ENCODE results near the gene STUM.
"Not testable (repeated sequence)": the region's sequence is repeated elsewhere in the genome, so short reads cannot be mapped to it uniquely, and the experiment has no call there.

STUM gene

GRCh38 chr1:226548256-226549093 lies at the start of gene STUM:
Gene STUM (plus strand): TSS chr1:226548764. CDS start chr1:226548905, 141 bp downstream.
- DNase-seq (ENCODE audit: low read depth), result no peak

- DNase-seq (ENCODE audit: low read depth), result not testable (repeated sequence)
Observed at GRCh38 chr1:226499699-226500098, 48.9 kb upstream of the STUM start.

- no peak for DNase-seq (ENCODE audit: low read depth)
Observed at GRCh38 chr1:226506021-226506420, 42.5 kb upstream of the STUM start.

- no peak for DNase-seq (ENCODE audit: low read depth)
Observed at GRCh38 chr1:226506921-226507320, 41.6 kb upstream of the STUM start.

- no peak for DNase-seq (ENCODE audit: low read depth)
Observed at GRCh38 chr1:226510453-226510852, 38.1 kb upstream of the STUM start.

GRCh38 chr1:226511296-226511695 lies 37.3 kb upstream of the STUM start:
- DNase-seq (ENCODE audit: low read depth), result no peak

GRCh38 chr1:226512076-226512728 lies 36.4 kb upstream of the STUM start:
- DNase-seq (ENCODE audit: low read depth), result no peak

GRCh38 chr1:226518375-226518774 lies 30.2 kb upstream of the STUM start:
- DNase-seq (ENCODE audit: low read depth), result no peak

- no peak for DNase-seq (ENCODE audit: low read depth)
Observed at GRCh38 chr1:226519135-226519534, 29.4 kb upstream of the STUM start.

- DNase-seq (ENCODE audit: low read depth), result no peak
Observed at GRCh38 chr1:226519716-226520598, 28.6 kb upstream of the STUM start.

GRCh38 chr1:226520640-226521355 lies 27.8 kb upstream of the STUM start:
- DNase-seq (ENCODE audit: low read depth), result no peak

GRCh38 chr1:226523646-226524406 lies 24.7 kb upstream of the STUM start:
- no peak for DNase-seq (ENCODE audit: low read depth)

- DNase-seq (ENCODE audit: low read depth), result no peak
Observed at GRCh38 chr1:226524547-226524946, 24.0 kb upstream of the STUM start.

- no peak for DNase-seq (ENCODE audit: low read depth)
Observed at GRCh38 chr1:226525750-226526149, 22.8 kb upstream of the STUM start.

- no peak for DNase-seq (ENCODE audit: low read depth)
Observed at GRCh38 chr1:226526801-226527595, 21.6 kb upstream of the STUM start.

- DNase-seq (ENCODE audit: low read depth), result no peak
Observed at GRCh38 chr1:226529891-226530290, 18.7 kb upstream of the STUM start.

- DNase-seq (ENCODE audit: low read depth), result no peak
Observed at GRCh38 chr1:226530591-226530990, 18.0 kb upstream of the STUM start.

GRCh38 chr1:226531360-226532093 lies 17.0 kb upstream of the STUM start:
- no peak for DNase-seq (ENCODE audit: low read depth)

GRCh38 chr1:226532553-226532952 lies 16.0 kb upstream of the STUM start:
- DNase-seq (ENCODE audit: low read depth), result no peak

GRCh38 chr1:226533220-226533619 lies 15.3 kb upstream of the STUM start:
- DNase-seq (ENCODE audit: low read depth), result no peak

Measured in stimulated activated CD8-positive, alpha-beta memory T cell treated with anti-CD3 and anti-CD28 coated beads, Interleukin-15, amount 100 ng/mL, for 24 hours (primary cell).